GM12878 (cell line): ENCODE results near the gene FAHD1. TPM values are rescaled to one million over a fixed set of nuclear protein-coding genes. Genes with fewer than 3 reads are reported as not detected.

ENCODE experiments used
- CREB1 ChIP-seq: IDR thresholded peaks from 2 replicates; pipeline ENCODE4 v1.6.1; 2012; ENCODE audit warnings: low read depth, mild to moderate bottlenecking, inconsistent platforms
- GATAD2B ChIP-seq: fragments of 450-650 bp; conservative IDR thresholded peaks from 2 replicates; pipeline ENCODE4 v1.6.1; 2017; ENCODE audit warnings: low read depth, mild to moderate bottlenecking, moderate library complexity
- IKZF1 ChIP-seq: fragments of 450-650 bp; conservative IDR thresholded peaks from 2 replicates; pipeline ENCODE4 v1.6.1; 2017; ENCODE audit warnings: antibody characterized with exemption, mild to moderate bottlenecking
- NR2F1 ChIP-seq: fragments of 450-650 bp; conservative IDR thresholded peaks from 2 replicates; pipeline ENCODE4 v1.6.1; 2017; ENCODE audit warnings: mild to moderate bottlenecking
- POLR2A ChIP-seq: IDR thresholded peaks from 2 replicates; pipeline ENCODE4 v1.6.1; 2011; ENCODE audit warnings: low read depth, mild to moderate bottlenecking, low read length
- SIN3A ChIP-seq: IDR thresholded peaks from 2 replicates; pipeline ENCODE4 v1.6.1; 2012; ENCODE audit warnings: low read depth, low read length, improper control_type of control experiment
- SMARCA5 ChIP-seq: fragments of 450-650 bp; IDR thresholded peaks from 2 replicates; pipeline ENCODE4 v1.6.1; 2017; ENCODE audit warnings: mild to moderate bottlenecking
- SPI1 ChIP-seq: IDR thresholded peaks from 2 replicates; pipeline ENCODE4 v1.6.1; 2011; ENCODE audit warnings: low read depth, mild to moderate bottlenecking, low read length, moderate library complexity, borderline replicate concordance; ENCODE audit not compliant: insufficient read depth
- STAT1 ChIP-seq: fragments of 450-650 bp; conservative IDR thresholded peaks from 2 replicates; pipeline ENCODE4 v1.6.1; 2014; ENCODE audit warnings: antibody characterized with exemption, mild to moderate bottlenecking
- TCF12 ChIP-seq: IDR thresholded peaks from 2 replicates; pipeline ENCODE4 v1.6.1; 2011; ENCODE audit warnings: low read depth, mild to moderate bottlenecking, low read length
- WRNIP1 ChIP-seq: IDR thresholded peaks from 2 replicates; pipeline ENCODE4 v1.6.1; 2011; ENCODE audit warnings: low read depth, low read length, improper control_type of control experiment, borderline replicate concordance
- ZSCAN29 ChIP-seq: fragments of 450-650 bp; IDR thresholded peaks from 2 replicates; pipeline ENCODE4 v1.6.1; 2017; ENCODE audit warnings: mild to moderate bottlenecking, moderate library complexity
- polyA plus RNA-seq, 11 experiments: library from polyadenylated mRNA; depleted of rRNA in 4 of 11; unstranded in 6 of 11; stranded (reverse) in 5 of 11; fragments of >200 nt; fragmentation: Nextera tagmentation in 4 of 11; fragmentation: Illumina TruSeq in 1 of 11; extraction: Ambion mirVana in 4 of 11; extraction: Trizol in 1 of 11; gene quantifications; 1 replicate in 1 of 11; 2 replicates in 10 of 11; pipeline versions ENCODE4 v1.2.1 to v1.2.3, GENCODE V29; 2011 to 2016; ENCODE audit warnings: inconsistent platforms in 2 of 11, missing spikeins in 2 of 11, low read depth in 1 of 11
- total RNA-seq, 4 experiments: library from RNA; depleted of rRNA in 3 of 4; stranded (reverse); fragments of >200 nt in 3 of 4; fragmentation: Illumina TruSeq in 1 of 4; extraction: Trizol in 1 of 4; gene quantifications; 2 replicates each; pipeline versions ENCODE4 v1.2.1 to v1.2.3, GENCODE V29; 2013 to 2021
- TF ChIP-seq, protein P1 (sequence below): IDR thresholded peaks from 2 replicates; pipeline ENCODE4 v1.6.1; 2011; ENCODE audit warnings: borderline replicate concordance, low read depth, mild to moderate bottlenecking, moderate library complexity, mixed read lengths, low read length; ENCODE audit not compliant: insufficient read depth; ENCODE audit errors: extremely low read length
- TF ChIP-seq, protein P2 (sequence below), 3 experiments: IDR thresholded peaks in 2 of 3; conservative IDR thresholded peaks in 1 of 3; 2 replicates each; pipeline ENCODE4 v1.5.1; 2011; ENCODE audit warnings: low read depth in 3 of 3, low read length in 3 of 3, mild to moderate bottlenecking in 3 of 3, control low read depth in 2 of 3, moderate library complexity in 2 of 3, inconsistent platforms in 1 of 3, mixed read lengths in 1 of 3; ENCODE audit not compliant: control insufficient read depth in 2 of 3, insufficient read depth in 1 of 3; ENCODE audit errors: extremely low read depth in 1 of 3
- TF ChIP-seq, protein P3 (sequence below): IDR thresholded peaks from 2 replicates; pipeline ENCODE4 v1.6.1; 2011; ENCODE audit warnings: borderline replicate concordance, low read depth, mild to moderate bottlenecking, moderate library complexity, low read length; ENCODE audit not compliant: insufficient read depth, poor library complexity, severe bottlenecking

FAHD1 gene
- total and polyA plus RNA-seq, 10 of the 15 experiments (the other 5 are each of a cell fraction or from before 2014, with no cell fraction given): 4.3 to 43.0 (median 18.8) TPM

DNA sequence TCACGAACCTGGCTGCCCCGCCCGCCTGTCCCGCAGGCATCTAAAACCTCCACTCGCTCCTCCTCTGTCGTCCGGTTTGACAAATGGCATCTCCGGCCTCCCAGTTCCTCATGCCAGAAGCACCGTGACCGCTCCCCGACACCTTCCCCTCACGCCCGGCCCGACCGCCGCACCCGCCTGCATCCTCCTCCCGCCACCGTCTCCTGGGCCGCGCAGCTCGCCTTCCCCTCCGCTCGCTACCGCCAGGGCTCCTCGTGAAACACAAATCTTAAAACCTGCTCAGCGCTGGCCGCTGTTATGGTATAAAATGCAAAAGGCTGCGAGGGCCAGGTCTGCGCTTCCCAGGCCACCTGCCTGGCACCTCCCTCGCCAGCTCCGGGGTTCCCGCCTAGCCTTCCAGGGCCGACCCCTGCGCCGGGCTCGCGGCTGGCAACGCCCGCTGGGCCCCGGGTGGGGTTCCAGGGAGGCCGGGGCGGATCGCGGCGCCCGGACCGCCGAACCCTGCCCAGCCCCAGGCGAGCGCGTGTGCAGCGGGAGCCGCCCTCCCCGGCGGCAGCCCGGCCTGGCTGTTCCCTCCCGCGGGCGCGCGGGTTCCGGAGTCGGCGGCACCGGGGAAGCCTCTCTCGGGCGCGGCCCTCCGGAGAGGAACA, 45.1 kb upstream of the FAHD1 start (continued):
- TF ChIP-seq STAT1 (no peak), TCF12 (no peak), ZSCAN29 (peak; percentile 64; the same call in 1 of the 2 replicates), WRNIP1 (no peak), POLR2A (peak; percentile 10; the same call in 1 of the 2 replicates), SIN3A (no peak), NR2F1 (peak; percentile 78), GATAD2B (peak; percentile 85; the same call in 1 of the 2 replicates), SPI1 (peak; percentile 29; the same call in 1 of the 2 replicates), IKZF1 (no peak; the same call in 1 of the 2 replicates), CREB1 (no peak), SMARCA5 (peak; percentile 77)
- TF ChIP-seq, protein P1, sequence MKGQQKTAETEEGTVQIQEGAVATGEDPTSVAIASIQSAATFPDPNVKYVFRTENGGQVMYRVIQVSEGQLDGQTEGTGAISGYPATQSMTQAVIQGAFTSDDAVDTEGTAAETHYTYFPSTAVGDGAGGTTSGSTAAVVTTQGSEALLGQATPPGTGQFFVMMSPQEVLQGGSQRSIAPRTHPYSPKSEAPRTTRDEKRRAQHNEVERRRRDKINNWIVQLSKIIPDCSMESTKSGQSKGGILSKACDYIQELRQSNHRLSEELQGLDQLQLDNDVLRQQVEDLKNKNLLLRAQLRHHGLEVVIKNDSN: no peak
- TF ChIP-seq, protein P2, sequence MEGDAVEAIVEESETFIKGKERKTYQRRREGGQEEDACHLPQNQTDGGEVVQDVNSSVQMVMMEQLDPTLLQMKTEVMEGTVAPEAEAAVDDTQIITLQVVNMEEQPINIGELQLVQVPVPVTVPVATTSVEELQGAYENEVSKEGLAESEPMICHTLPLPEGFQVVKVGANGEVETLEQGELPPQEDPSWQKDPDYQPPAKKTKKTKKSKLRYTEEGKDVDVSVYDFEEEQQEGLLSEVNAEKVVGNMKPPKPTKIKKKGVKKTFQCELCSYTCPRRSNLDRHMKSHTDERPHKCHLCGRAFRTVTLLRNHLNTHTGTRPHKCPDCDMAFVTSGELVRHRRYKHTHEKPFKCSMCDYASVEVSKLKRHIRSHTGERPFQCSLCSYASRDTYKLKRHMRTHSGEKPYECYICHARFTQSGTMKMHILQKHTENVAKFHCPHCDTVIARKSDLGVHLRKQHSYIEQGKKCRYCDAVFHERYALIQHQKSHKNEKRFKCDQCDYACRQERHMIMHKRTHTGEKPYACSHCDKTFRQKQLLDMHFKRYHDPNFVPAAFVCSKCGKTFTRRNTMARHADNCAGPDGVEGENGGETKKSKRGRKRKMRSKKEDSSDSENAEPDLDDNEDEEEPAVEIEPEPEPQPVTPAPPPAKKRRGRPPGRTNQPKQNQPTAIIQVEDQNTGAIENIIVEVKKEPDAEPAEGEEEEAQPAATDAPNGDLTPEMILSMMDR (IDR thresholded peaks at IDR 0.05 in 2 of 3, conservative IDR thresholded peaks at IDR 0.05 in 1 of 3; ENCODE audit: control insufficient read depth in 2 of 3, extremely low read depth in 1 of 3, insufficient read depth in 1 of 3, low read depth in 3 of 3, low read length in 3 of 3): 0 out of 6 replicates have a peak, but pooled peaks of 1 of the 3 experiments have one; percentile 4
- TF ChIP-seq, protein P3, sequence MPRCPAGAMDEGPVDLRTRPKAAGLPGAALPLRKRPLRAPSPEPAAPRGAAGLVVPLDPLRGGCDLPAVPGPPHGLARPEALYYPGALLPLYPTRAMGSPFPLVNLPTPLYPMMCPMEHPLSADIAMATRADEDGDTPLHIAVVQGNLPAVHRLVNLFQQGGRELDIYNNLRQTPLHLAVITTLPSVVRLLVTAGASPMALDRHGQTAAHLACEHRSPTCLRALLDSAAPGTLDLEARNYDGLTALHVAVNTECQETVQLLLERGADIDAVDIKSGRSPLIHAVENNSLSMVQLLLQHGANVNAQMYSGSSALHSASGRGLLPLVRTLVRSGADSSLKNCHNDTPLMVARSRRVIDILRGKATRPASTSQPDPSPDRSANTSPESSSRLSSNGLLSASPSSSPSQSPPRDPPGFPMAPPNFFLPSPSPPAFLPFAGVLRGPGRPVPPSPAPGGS: peak; percentile 6
